Fibroblast of peridontal ligament (primary cell): Measurements from ENCODE around the gene IQUB.
"Not testable (repeated sequence)": the region's sequence is repeated elsewhere in the genome, so short reads cannot be mapped to it uniquely, and the experiment has no call there.

ENCODE experiments used
- DNase-seq: peaks from one replicate; pipeline ENCODE4 v3.0.0-alpha.2; 2010; ENCODE audit errors: extremely low read depth

The IQUB gene

GRCh38 chr7:123539871-123540270 lies 5.5 kb upstream of the IQUB start:
- DNase-seq: no peak

GRCh38 chr7:123538897-123539296 lies 4.5 kb upstream of the IQUB start:
- no peak for DNase-seq

GRCh38 chr7:123538189-123538714 lies 3.9 kb upstream of the IQUB start:
- peak; percentile 65 for DNase-seq

DNA sequence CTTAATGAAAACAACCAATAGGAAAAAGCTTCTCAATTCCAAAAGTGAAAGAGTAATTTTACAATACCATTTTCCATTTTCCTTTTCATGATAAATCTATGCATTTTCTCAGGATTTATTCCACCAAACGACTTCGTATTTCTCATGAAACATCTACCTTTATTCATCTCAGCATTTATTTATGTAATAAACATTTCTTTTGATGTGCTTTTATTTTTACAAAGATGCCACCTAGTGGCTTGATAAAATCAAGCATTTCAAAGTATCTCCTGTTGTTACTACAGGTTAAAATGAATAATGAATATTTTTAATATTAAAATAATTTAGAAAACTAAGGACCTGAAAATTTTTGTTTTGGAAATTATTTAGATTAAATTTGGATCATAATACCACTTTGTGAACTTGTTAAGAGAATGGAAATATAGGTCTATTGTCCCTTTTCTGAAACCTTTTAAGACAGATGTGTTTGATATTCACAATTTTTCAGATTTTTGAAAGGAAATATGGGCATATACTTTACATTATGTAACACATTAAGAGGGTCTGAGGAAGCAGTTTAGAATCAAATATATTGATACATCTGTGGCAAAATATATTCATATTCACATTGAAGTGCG lies 2.7 kb upstream of the IQUB start:
- peak; percentile 57 for DNase-seq

- no peak for DNase-seq
These were observed 1.1 kb upstream of the IQUB start for GRCh38 chr7:123535517-123535916.

- no peak for DNase-seq
These were observed 439 bp downstream of the IQUB start for GRCh38 chr7:123533929-123534382.

- DNase-seq: no peak
These were observed 860 bp downstream of the IQUB start for GRCh38 chr7:123533553-123533917.

DNA sequence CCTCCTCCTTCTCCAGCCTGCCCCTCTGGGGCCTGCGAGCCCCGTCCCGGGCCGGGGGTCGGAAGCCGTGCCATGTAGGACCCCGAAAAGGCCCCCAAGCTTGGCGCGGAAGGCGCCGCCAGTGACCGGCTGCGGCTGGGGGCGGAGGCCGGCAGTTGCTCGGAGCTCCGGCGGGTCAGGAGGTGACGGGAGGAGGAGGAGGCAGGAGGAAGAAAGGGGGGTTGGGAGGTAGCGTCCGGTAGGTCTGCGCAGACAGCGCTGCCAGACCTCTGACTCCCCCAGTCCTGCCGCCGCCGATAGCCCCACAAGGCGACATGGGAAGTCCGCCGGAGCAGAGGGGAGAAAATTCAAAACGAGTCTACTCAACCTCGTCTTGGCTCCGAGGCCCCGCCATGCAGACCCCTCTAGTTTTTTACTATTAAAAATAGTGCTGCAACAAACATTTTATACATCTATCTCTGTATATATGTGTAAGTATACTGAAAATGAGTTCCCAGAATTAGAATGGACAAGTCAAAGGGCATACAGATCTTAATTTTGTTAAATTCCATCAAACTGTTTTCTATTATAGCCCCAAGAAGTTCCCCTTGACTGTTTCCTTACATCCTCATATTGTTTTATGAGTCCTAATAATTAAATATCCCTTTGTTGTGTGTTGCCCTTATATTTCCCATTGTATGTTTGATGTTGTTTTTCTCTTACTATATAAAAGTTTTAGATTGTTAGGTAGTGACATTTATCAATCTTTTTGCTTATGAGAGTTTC lies 1.4 kb downstream of the IQUB start:
- DNase-seq: not testable (repeated sequence)

- DNase-seq: not testable (repeated sequence)
These were observed 2.1 kb downstream of the IQUB start for GRCh38 chr7:123532343-123532742.

DNA sequence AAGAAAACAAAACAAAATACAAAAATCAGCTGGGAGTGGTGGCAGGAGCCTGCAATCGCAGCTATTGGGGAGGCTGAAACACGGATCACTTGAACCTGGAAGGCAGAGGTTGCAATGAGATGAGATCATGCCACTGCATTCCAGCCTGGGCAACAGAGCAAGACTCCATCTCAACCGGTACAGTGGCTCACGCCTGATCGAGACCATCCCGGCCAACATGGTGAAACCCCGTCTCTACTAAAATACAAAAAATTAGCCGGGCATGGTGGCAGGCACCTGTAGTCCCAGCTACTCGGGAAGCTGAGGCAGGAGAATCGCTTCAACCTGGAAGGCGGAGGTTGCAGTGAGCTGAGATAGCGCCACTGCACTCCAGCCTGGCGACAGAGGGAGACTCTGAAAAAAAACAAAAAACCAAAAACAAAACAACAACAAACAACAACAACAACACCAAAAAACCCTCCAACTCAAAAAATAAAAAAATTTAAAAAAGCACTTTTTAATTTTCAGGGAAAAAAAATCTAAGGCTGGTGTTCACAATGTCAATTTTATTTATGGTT lies 4.3 kb downstream of the IQUB start:
- DNase-seq: not testable (repeated sequence)

- DNase-seq: no peak
These were observed 6.1 kb downstream of the IQUB start for GRCh38 chr7:123528265-123528664.

DNA sequence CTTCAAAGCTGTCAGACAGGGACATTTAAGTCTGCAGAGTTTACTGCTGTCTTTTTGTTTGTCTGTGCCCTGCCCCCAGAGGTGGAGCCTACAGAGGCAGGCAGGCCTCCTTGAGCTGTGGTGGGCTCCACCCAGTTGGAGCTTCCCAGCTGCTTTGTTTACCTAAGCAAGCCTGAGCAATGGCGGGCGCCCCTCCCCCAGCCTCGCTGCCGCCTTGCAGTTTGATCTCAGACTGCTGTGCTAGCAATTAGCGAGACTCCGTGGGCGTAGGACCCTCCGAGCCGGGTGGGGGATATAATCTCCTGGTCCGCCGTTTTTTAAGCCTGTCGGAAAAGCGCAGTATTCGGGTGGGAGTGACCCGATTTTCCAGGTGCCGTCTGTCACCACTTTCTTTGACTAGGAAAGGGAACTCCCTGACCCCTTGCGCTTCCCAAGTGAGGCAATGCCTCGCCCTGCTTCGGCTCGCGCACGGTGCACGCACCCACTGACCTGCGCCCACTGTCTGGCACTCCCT lies 6.6 kb downstream of the IQUB start:
- DNase-seq: not testable (repeated sequence)

DNA sequence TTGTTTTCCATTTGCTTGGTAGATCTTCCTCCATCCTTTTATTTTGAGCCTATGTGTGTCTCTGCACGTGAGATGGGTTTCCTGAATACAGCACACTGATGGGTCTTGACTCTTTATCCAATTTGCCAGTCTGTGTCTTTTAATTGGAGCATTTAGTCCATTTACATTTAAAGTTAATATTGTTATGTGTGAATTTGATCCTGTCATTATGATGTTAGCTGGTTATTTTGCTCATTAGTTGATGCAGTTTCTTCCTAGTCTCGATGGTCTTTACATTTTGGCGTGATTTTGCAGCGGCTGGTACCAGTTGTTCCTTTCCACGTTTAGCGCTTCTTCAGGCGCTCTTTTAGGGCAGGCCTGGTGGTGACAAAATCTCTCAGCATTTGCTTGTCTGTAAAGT lies 7.9 kb downstream of the IQUB start:
- DNase-seq: not testable (repeated sequence)

GRCh38 chr7:123522066-123522465 lies 12.3 kb downstream of the IQUB start:
- DNase-seq: no peak

DNA sequence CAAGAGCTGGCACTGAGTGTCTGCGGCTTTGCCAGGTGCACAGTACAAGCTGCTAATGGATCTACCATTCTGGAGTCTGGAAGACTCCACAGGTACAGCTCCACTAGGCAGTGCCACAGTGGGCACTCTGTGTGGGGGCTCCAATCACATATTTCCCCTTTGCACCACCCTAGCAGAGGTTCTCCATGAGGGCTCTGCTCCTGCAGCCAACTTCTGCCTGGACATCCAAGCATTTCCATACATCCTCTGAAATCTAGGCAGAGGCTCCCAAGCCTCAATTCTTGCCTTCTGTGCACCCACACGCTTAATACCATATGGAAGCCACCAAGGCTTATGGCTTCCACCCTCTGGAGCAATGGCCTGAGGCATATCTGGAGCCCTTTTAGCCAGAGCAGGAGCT lies 29.2 kb downstream of the IQUB start:
- no peak for DNase-seq

DNA sequence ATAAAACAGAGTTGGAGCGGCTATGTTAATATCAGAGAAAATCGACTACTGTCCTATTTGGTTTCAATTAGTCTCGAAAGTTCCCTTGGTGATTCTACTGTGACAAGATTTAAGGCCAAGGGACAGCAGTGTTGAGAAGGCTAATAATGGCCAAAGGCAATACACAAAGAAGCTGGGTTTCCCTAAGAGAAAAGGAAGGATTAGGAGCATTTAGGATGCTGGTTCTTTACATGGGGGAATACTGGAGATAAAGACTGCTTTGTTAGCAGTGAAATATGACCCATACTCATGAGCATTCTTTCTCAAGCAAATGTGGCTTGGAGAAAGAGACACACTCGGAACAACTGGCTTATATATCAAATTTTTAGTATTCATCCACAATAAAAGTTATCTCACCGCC lies 32.2 kb downstream of the IQUB start:
- no peak for DNase-seq

- no peak for DNase-seq
These were observed 33.4 kb downstream of the IQUB start for GRCh38 chr7:123500878-123501489.

DNA sequence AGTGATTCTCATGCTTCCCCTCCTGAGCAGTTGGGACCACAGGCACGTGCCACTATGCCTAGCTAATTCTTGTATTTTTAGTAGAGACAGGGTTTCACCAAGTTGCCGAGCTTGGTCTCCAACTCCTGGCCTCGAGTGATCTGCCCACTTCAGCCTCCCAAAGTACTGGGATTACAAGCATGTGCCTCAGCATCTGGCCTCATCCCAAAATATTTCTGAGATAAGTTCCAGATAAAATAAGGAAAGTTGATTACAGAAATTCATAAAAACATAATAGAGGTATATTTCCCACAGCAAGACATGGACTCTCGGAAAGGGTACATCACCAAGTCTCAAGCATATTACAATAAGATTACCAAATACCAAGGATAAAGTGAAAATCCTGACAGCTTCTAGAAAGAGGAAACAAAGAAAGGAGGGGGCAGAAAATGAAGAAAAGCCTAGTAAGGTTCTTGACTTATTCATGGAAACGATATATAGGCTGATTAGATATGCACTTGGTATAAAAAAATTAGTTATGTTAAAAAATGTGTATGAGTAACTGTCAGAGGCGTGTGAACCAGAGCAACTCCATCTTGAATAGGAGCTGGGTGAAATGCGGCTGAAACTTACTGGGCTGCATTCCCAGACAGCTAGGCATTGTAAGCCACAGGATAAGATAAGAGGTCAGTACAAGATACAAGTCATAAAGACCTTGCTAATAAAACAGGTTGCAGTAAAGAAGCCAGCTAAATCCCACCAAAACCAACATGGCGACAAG lies 35.0 kb downstream of the IQUB start:
- DNase-seq: no peak

- no peak for DNase-seq
These were observed 35.8 kb downstream of the IQUB start for GRCh38 chr7:123498601-123499000.

- no peak for DNase-seq
These were observed 36.4 kb downstream of the IQUB start for GRCh38 chr7:123498031-123498430.

- DNase-seq: peak; percentile 60
These were observed 40.1 kb downstream of the IQUB start for GRCh38 chr7:123494193-123494796.
